GM18508 (cell line): ENCODE results near the gene ROR2.
"Not testable (repeated sequence)": the region's sequence is repeated elsewhere in the genome, so short reads cannot be mapped to it uniquely, and the experiment has no call there.

ENCODE experiments used
- ATAC-seq: cut with Tn5 transposase; IDR thresholded peaks from one replicate; pipeline ENCODE4 v1.9.1; 2021; ENCODE audit warnings: moderate number of reproducible peaks; ENCODE audit not compliant: insufficient read depth, unreplicated experiment

Gene ROR2

GRCh38 chr9:91949946-91950664, at the start of gene ROR2:
Gene ROR2, minus strand, starts transcription at chr9:91950228.
- no peak for ATAC-seq

GRCh38 chr9:91995000-91995655, 45.1 kb upstream of the ROR2 start:
- ATAC-seq: no peak

DNA sequence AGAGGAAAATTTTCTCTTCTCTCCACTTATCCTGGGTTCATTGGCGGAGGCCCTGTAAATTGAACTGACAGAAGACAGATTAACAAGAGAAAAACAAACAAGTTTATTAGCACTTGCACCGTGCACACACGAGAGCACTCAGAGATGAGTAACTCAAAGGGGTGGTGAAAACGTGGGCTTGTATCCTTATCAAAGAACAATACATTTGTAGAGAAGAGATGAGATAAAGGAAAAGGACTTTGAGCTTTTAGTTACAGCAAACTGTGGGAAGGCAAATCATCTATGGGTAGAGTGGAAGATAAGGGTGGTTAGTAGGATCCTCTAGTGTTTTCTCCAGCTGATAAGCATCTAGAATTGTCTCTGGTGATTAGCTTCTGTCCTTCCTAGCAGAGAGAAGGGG, 44.4 kb upstream of the ROR2 start:
- ATAC-seq: no peak

DNA sequence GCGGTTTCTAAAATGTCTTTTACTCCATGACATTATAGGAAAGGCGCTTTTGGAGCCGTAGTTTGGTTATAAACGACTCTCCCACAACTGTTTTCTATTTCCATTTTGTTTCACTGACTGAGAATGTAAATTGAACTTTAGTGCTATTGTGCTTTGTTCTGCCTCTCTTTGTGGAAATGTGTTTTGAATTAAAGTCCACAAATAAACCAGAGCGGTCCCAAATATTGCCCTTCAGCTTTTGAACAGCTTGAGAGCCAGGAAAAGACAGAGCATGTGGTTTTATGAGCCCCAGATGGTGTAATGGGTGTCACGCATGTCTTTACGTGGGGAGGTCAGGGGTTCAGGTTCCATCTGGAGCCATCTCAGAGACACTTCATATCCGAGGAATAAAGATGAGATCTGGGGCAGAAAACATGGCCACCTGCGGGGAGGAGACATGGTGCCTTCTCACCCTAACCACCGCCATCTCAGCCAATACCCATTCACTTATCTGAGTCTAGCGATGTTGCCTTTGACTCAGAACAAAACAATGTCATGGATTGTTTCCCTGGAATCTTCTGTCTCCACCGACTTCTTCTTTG, 42.5 kb upstream of the ROR2 start:
- ATAC-seq: no peak

- no peak for ATAC-seq
These were observed 41.8 kb upstream of the ROR2 start for GRCh38 chr9:91991721-91992341.

GRCh38 chr9:91986248-91986647, 36.2 kb upstream of the ROR2 start:
- ATAC-seq: no peak

GRCh38 chr9:91985692-91986091, 35.7 kb upstream of the ROR2 start:
- no peak for ATAC-seq

GRCh38 chr9:91978740-91979414, 28.8 kb upstream of the ROR2 start:
- no peak for ATAC-seq

DNA sequence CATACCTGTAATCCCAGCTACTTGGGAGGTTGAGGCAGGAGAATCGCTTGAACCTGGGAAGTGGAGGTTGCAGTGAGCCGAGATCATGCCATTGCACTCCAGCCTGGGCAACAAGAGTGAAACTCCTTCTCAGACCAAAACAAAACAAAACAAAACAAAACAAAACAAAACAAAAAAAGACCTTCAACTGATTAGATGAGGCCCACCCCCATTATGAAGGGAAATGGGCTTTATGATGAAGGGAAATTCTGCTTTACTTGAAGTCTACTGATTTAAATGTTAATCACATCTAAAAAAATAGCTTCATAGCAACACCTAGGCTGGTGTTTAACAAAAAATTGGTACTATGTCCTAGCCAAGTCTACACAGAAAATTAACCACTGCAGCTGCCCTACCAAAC, 25.2 kb upstream of the ROR2 start:
- not testable (repeated sequence) for ATAC-seq

GRCh38 chr9:91972711-91973110, 22.7 kb upstream of the ROR2 start:
- no peak for ATAC-seq

DNA sequence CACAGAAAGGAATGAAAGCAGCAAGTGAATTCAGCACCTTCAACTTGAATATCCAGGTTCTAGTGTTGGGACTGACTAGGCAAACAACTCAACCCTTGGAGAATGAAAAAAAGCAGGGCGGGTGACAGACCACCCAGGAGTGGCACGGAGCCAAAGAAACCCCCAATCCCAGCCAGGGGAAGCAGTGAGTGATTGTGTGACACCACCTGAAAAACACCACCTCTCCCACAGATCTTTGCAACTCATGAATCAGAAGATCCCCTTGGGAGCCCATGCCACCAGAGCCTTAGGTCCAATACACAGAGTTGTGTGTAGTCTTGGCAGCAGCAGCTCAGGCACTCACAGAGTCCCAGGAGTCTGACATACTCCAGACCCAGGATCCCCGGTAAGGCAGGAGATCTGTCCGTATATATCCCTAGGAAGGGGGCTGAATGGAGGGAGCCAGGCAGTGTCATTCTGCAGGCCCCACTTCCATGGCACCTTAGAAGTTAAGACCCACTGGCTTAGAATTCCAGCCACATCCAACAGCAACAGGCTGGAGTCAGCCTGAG, 22.1 kb upstream of the ROR2 start:
- ATAC-seq: no peak

DNA sequence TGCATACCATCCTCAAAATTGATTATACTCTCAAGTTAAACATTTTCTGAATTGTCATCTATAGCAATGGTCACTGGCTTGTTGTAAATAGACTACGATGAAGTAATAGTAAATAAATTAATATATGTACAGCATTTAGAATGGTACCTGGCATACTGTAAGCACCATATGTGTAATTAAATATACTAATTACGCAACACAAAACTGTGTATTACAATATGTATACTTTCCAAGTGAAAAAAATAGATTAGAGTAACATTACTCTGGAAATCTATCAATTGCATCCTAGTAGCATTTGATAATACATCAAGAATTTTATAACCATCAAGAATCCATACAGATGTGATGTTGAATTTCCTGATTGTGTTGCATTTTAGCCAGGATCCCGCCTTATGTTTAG, 17.2 kb upstream of the ROR2 start:
- no peak for ATAC-seq

DNA sequence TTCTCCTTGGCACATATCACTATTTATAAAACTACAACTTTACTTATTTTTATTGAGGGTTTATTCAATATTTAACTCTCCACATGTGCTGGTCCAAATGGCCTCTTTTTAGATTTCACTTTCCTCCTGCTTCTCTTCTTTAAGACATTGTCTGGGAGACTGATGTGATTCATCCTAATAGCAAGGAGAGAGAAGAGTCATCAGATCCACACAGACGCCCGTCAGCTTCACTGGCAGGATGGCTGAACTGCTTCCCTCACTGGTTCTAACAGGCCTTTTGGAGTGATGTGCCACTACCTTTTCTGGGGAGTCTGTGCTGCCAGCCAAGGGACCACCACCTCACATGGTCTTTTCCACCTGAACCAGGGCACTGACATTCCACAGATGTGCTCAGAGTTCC, 16.5 kb upstream of the ROR2 start:
- ATAC-seq: no peak

DNA sequence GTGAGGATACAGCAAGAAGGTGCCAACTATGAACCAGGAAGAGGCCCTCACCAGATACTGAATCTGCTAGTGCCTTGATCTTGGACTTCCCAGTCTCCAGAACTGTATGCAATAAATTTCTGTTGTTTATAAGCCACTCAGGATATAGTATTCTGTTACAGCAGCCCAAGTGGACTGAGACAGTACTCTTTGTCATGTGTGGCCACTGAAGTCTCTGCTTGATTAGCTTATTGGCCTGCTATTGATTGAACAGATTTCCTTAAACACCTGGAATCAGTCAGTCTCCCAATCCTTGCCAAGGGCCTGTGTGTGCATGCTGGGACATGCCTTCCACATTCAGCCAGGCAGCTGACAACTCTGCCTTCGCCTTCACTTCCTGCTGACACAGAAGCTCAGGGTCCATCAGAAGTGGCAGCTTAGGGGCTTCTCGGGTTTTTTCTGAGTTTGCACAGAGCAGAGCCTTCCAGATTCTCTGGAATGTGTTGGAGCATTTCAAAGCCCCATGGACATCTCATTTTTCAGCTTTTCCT, 13.7 kb upstream of the ROR2 start:
- no peak for ATAC-seq

DNA sequence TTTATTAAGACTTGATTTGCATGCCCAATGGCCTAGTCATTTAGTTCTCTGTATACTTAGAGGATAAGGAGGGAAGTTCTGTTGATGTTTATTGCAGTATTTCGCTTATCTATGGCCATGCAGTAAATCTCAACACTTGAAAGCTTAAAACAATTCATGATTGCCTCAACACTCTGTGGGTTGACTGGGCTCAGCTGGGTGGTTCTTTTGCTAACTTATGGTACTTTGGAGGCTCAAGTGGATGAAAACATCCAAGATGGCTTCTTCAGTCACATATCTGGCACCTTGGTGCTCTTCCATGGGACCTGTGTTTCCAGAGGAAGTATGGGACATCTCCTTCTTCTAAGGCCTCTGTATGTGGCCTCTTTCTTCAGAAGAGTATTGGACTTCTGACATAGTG, 10.3 kb upstream of the ROR2 start:
- ATAC-seq: no peak

GRCh38 chr9:91958174-91958573, 8.1 kb upstream of the ROR2 start:
- no peak for ATAC-seq

GRCh38 chr9:91954841-91955471, 4.9 kb upstream of the ROR2 start:
- no peak for ATAC-seq

DNA sequence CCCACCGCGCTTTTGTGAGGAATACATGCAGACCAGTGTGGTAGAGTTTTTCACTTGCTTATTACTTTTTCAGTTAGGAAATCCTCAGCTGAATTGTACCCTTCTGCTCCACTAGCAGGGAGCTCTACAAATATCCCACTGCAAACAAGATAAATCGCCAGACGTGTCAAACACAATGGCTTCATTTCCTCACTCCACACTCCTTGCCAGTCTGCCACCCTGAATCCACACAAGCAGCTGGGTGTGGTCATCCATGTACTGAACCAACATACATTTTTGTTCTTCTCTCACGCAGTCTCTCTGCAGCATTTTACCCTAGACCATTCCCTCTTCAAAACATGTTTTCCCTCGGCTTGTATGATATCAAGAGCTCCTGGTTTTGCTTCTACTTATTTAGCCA, 3.7 kb upstream of the ROR2 start:
- no peak for ATAC-seq

DNA sequence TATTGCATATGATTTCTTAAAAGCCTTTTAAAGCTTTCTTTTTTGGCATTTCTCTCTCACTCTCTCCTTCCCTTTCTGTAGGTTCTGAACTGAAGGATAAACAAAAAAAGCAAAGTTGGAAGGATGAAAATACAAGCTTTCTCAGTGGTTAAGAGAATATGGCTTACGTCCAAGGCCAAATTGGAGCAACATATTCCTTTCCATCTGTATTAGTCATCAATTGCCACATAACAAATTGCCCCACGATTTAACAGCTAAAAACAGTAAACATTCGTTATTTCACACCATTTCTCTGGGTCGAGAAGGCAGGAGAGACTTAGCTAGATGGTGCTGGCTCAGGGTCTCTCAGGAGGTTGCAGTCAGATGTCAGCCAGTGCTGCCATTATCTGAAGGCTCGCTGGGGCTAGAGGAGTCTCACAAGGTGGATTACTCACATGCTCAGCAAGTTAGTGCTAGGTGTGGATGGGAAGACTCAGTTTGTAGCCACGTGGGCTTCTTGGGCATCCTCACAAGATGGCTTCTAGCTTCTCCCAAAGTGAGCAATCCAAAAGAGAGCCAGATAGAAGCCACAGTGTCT, 2.0 kb upstream of the ROR2 start:
- ATAC-seq: no peak
